ENCODE data around the gene TBC1D16. TPM values are rescaled to one million over a fixed set of nuclear protein-coding genes. Genes with fewer than 3 reads are reported as not detected.

The TBC1D16 gene
- total and polyA plus RNA-seq, 7 donors = 1.7 to 11.4 (median 6.5) TPM

DNA sequence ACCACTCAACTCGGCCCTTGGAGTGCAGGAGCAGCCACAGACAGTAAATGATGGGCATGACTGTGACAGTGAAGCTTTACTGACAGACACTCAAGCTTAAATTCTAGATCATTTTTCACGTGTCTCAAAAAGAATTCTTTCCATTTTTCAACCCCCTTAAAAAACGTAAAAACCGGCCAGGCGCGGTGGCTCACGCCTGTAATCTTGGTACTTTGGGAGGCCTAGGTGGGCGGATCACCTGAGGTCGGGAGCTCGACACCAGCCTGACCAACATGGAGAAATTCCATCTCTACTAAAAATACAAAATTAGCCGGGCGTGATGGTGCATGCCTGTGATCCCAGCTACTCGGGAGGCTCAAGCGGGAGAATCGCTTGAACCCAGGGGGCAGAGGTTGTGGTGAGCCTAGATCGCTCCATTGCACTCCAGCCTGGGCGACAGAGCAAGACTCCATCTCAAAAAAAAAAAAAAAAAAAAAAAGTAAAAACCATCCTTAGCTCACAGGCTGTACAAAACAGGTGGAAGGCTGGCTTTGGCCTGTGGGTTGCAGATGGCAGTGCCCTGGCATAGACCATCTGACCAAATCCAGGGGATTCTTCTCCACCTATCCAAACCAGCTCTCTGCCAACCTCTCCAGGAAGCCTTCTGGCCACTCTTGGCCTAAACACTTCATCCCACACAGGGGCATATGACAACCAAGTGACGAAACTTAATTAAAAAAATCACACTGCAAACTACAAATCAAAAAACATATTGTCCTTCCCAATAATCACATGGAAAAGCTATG lies 18.3 kb downstream of the TBC1D16 start:
- no peak for ATAC-seq
- TF ChIP-seq, protein P1, sequence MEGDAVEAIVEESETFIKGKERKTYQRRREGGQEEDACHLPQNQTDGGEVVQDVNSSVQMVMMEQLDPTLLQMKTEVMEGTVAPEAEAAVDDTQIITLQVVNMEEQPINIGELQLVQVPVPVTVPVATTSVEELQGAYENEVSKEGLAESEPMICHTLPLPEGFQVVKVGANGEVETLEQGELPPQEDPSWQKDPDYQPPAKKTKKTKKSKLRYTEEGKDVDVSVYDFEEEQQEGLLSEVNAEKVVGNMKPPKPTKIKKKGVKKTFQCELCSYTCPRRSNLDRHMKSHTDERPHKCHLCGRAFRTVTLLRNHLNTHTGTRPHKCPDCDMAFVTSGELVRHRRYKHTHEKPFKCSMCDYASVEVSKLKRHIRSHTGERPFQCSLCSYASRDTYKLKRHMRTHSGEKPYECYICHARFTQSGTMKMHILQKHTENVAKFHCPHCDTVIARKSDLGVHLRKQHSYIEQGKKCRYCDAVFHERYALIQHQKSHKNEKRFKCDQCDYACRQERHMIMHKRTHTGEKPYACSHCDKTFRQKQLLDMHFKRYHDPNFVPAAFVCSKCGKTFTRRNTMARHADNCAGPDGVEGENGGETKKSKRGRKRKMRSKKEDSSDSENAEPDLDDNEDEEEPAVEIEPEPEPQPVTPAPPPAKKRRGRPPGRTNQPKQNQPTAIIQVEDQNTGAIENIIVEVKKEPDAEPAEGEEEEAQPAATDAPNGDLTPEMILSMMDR (IDR thresholded peaks at IDR 0.05) = no peak
- Histone ChIP-seq H3K36me3 (ENCODE audit: insufficient read depth in 1 of 2, low read depth in 1 of 2) (peaks cover 0 to 5% of the 10 kb centered on the region in 2 donors), H3K27ac (no peak overlapping the region), H3K4me3 (no peak overlapping the region), H3K27me3 (ENCODE audit: insufficient read depth in 3 of 3, low read length in 2 of 3) (peaks cover 0 to 18% (median 5%) of the 10 kb centered on the region in 3 donors), H3K9me3 (no peaks in the 10 kb centered on the region), H3K4me1 (no peaks in the 10 kb centered on the region)
- no peak for DNase-seq
- intact Hi-C loops (cut with DNase I) = no loop called here
- WGBS, 3 donors = 82 to 88% (median 85%) methylated on average over 18 of the region's 18 CpGs

DNA sequence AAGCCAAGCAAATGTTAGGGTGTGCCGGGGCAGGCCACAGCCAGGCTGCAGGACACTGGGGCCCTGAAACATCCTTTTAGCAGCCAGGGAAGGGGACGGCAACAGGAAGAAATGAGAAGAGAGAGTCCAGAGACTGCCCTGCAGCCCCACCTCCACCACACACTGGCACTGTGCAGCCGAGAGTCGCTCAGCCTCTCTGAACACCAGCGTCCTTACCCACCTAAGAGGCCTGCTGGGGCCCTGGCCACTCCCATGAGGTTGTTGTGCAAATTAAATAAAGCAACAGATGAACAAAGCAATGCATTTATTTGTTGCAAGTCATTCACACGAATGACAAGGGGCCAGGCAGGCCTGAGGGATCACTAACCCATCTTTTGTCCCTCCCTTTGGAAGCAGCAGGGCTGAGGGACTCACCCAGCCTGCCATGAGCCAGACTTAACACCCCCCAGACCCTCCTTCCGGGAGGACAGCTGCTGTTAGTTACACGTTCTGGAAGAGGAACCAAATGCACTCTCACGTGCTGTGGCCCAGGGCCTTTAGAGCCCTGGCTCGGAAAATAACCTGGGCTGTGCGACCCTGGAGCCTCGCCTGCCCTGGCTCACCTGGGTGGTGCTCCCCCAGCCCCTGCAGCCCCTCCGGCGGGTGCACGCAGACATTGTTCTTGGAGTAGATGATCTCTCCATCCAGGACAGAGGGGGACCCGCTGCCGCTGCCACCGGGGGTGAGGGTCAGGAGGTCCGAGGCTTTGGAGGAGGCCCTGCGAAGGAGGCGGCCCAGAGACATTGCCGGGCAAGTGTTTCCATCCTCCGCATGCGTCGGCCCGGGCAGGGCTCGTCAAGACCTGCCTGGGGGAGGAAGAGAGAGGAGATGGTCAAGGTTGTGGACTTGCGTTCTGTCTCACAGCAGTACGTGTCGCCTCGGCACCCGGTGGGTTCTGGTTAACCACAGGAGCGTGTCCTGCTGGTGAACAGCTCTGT lies 22.6 kb downstream of the TBC1D16 start:
- Histone ChIP-seq H3K4me3 (no peak overlapping the region), H3K36me3 (ENCODE audit: insufficient read depth in 1 of 2, low read depth in 1 of 2) (peaks cover 0 to 9% of the 10 kb centered on the region in 2 donors), H3K27me3 (ENCODE audit: insufficient read depth in 3 of 3, low read length in 2 of 3) (peaks cover 0 to 18% (median 2%) of the 10 kb centered on the region in 3 donors), H3K9me3 (no peaks in the 10 kb centered on the region), H3K27ac (no peak overlapping the region), H3K4me1 (no peaks in the 10 kb centered on the region)
- DNase-seq (peak; percentile 13 to 38), ATAC-seq (no peak)
- TF ChIP-seq, protein P1 (IDR thresholded peaks at IDR 0.05) = no peak
- WGBS, 3 donors = 74 to 87% (median 75%) methylated on average over 32 to 33 of the region's 33 CpGs
- intact Hi-C loops (cut with DNase I) = no loop called here

DNA sequence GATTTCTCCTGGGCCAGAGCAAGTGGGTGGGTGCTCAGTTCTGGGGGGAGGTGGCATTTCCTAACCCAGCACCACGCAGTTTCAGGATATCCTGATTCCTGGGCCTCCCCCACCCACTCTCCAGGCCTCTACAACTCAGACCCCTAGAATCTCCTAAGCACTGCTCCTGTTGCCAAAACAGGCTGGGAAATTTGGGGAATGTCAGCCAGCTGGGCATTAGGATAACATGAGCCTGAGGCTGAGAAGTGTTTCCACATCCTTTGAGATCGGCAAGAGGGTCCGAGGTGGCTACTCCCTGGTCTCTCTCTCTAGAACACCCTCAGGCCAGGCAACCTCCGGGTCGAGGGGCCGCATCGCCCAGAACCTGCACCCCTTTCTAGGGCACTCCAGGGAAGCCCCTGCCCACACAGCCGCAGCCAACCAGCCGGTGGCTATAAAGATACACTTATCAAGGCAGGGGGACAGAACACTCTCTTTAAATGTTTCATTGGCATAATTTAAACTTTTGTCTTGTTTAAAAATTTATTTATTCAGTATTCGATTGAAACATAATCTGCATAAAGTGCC lies 23.6 kb downstream of the TBC1D16 start:
- peak in 1 of 2 donors; percentile 3 for DNase-seq
- Histone ChIP-seq H3K27me3 (ENCODE audit: insufficient read depth in 3 of 3, low read length in 2 of 3) (peaks cover 0 to 18% (median 0%) of the 10 kb centered on the region in 3 donors), H3K4me1 (no peaks in the 10 kb centered on the region), H3K27ac (no peak overlapping the region), H3K36me3 (ENCODE audit: insufficient read depth in 1 of 2, low read depth in 1 of 2) (peaks cover 0 to 9% of the 10 kb centered on the region in 2 donors), H3K4me3 (no peak overlapping the region), H3K9me3 (no peaks in the 10 kb centered on the region)
- WGBS, 3 donors = 70 to 77% (median 70%) methylated on average over 7 to 10 of the region's 10 CpGs
- intact Hi-C loops (cut with DNase I) = no loop called here
- TF ChIP-seq, protein P1 (IDR thresholded peaks at IDR 0.05) = no peak
- no peak for ATAC-seq

DNA sequence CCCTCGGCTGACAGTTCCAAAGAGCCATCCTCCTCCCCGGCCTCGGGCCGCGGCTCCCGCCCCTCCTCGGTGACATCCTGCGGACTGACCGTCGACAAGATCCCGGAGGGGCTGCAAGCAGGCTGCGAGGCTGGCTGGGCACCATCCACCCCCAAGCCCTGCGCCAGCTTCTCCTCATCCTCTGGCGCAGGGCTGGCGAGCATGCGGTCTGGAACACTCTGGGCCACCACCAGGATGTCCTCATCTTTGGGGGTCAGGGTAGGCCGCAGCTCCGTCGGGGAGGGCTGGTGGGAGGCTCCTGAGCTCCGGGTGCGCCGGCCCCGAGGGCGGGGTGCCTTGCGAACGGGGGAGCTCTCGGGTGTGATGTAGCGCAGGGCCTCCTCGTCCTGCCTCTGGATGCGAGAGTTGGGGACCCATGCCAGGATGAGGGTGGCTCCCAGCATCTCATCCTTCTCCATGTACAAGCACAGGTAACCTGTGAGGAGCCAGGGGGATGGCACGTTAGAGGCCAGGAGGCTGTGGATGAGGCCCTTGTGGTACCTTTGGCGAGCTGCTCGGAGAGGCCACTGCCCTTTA lies 25.3 kb downstream of the TBC1D16 start:
- ATAC-seq (no peak), DNase-seq (peak in 1 of 2 donors; percentile 10)
- Histone ChIP-seq H3K27ac (no peak overlapping the region), H3K36me3 (ENCODE audit: insufficient read depth in 1 of 2, low read depth in 1 of 2) (peaks cover 0 to 9% of the 10 kb centered on the region in 2 donors), H3K4me1 (no peaks in the 10 kb centered on the region), H3K27me3 (ENCODE audit: insufficient read depth in 3 of 3, low read length in 2 of 3) (peaks cover 0 to 15% (median 3%) of the 10 kb centered on the region in 3 donors), H3K9me3 (no peaks in the 10 kb centered on the region), H3K4me3 (no peak overlapping the region)
- 91 to 92% (median 92%) methylated on average over 33 of the region's 33 CpGs for WGBS, 3 donors
- TF ChIP-seq, protein P1 (IDR thresholded peaks at IDR 0.05) = no peak
- intact Hi-C loops (cut with DNase I) = no loop called here
